ENCODE results near the gene SRR.

- TF ChIP-seq GATA2 (IDR thresholded peaks at IDR 0.05; ENCODE audit: low read depth, low read length), result no peak
- no peak for TF ChIP-seq GATA3 (IDR thresholded peaks at IDR 0.05; ENCODE audit: low read depth, low read length)
These were observed 47.5 kb downstream of the SRR start for GRCh38 chr17:2351269-2351668.

Measured in SH-SY5Y (cell line).